Activated T-helper 2 cell treated with anti-CD3 and anti-CD28 coated beads, Interferon-gamma antibody, Interleukin-2, Interleukin-4, amounts not matched to agents 10 μg/mL and 5 μg/mL and 100 μg/mL, durations not matched to agents 14 hours and 24 hours and 36 hours (primary cell): ENCODE results near the gene ABCC6. TPM values are rescaled to one million over a fixed set of nuclear protein-coding genes. Genes with fewer than 3 reads are reported as not detected.
"Not testable (repeated sequence)": the region's sequence is repeated elsewhere in the genome, so short reads cannot be mapped to it uniquely, and the experiment has no call there.

Experiments used
- DNase-seq: peaks from one replicate; pipeline ENCODE4 v3.0.0; 2021; ENCODE audit warnings: low spot score
- H3K27ac Mint-ChIP-seq: one replicate; pipeline ENCODE4 v1.8.0; 2021; ENCODE audit warnings: mixed read lengths
- H3K27me3 Mint-ChIP-seq: one replicate; pipeline ENCODE4 v1.8.0; 2021; ENCODE audit warnings: low read depth, mixed read lengths
- H3K36me3 Mint-ChIP-seq: one replicate; pipeline ENCODE4 v1.8.0; 2021; ENCODE audit warnings: low read depth, mixed read lengths
- H3K4me1 Mint-ChIP-seq: one replicate; pipeline ENCODE4 v1.8.0; 2021; ENCODE audit warnings: low read depth, mixed read lengths
- H3K4me3 Mint-ChIP-seq: one replicate; pipeline ENCODE4 v1.8.0; 2021; ENCODE audit warnings: low read depth, mild to moderate bottlenecking, moderate library complexity, mixed read lengths
- H3K9me3 Mint-ChIP-seq: one replicate; pipeline ENCODE4 v1.8.0; 2021; ENCODE audit warnings: mixed read lengths
- intact Hi-C: fragments of 100-400 bp; cut with micrococcal nuclease; formaldehyde crosslinking; loops from one replicate; pipeline ENCODE4 v1.15.1; 2023
- total RNA-seq: library from RNA; stranded (reverse); gene quantifications from 2 replicates; pipeline ENCODE4 v1.2.3, GENCODE V29; 2022

ABCC6 gene
- total RNA-seq, 1 donor from 2014 or later: not detected

DNA sequence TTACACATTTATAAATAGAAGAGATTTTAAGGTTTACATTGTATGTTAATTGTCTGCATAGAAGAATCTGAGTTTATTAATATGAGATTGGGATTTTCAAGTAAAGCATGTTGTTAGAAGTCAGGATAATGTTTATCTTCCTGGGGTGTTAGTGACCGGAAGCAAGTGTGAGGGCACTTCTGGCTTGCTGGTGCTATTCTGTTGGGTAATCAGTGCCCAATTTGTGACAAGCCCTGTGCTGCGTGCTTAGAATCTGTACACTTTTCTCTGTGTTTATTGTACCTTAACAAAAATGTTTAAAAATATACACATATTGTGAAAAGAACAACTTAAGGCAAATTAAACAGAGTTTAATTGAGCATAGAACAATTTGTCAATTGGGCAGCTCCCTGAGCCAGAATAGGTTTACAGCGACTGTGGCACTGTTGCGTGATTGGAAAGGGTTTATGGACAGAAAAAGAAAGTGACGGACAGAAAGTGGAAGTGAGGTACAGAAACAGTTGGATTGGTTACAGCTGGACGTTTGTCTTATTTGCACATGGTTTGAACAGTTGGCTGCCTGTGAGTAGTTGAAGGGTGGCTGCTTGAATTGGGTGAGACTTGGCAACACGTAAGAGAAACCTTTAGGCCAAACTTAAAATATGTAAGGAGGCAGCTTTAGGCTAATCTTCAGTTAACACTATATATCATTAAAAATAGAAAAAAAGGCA lies 26.5 kb upstream of the ABCC6 start:
- H3K36me3 Mint-ChIP-seq, DNase-seq: not testable (repeated sequence)

DNA sequence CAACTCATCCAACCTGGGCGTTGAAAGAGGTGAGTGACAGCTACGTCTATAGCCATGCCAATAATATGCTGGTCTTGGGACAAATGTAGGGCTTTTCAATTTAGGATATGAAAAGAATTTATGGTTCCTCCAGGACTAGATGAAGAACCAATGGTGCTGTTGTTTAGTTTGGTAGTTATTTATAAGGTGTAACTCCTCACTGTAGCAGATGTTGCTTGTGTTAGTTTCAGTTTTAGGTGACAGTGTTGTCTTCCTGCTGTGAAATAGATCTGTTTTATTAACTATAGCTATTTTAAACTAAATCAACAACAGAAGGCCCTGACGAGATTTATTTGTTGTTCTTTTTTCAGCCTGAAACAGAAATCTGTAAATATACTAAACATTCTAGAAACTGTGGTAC lies 24.1 kb upstream of the ABCC6 start:
- intact Hi-C loops, H3K9me3 Mint-ChIP-seq, H3K27me3 Mint-ChIP-seq, H3K27ac Mint-ChIP-seq, DNase-seq, H3K4me1 Mint-ChIP-seq, H3K4me3 Mint-ChIP-seq, H3K36me3 Mint-ChIP-seq: not testable (repeated sequence)

More for the DNA sequence above, 26.5 kb upstream of the ABCC6 start:
- H3K4me3 Mint-ChIP-seq, H3K27me3 Mint-ChIP-seq, H3K4me1 Mint-ChIP-seq, intact Hi-C loops, H3K27ac Mint-ChIP-seq, H3K9me3 Mint-ChIP-seq: not testable (repeated sequence)

- H3K36me3 Mint-ChIP-seq, H3K4me3 Mint-ChIP-seq, H3K27me3 Mint-ChIP-seq, H3K4me1 Mint-ChIP-seq, DNase-seq, H3K27ac Mint-ChIP-seq, intact Hi-C loops, H3K9me3 Mint-ChIP-seq: not testable (repeated sequence)
Observed at GRCh38 chr16:16246578-16247262, 23.4 kb upstream of the ABCC6 start.

- H3K4me3 Mint-ChIP-seq, intact Hi-C loops: not testable (repeated sequence)
Observed at GRCh38 chr16:16243886-16244285, 20.6 kb upstream of the ABCC6 start.

DNA sequence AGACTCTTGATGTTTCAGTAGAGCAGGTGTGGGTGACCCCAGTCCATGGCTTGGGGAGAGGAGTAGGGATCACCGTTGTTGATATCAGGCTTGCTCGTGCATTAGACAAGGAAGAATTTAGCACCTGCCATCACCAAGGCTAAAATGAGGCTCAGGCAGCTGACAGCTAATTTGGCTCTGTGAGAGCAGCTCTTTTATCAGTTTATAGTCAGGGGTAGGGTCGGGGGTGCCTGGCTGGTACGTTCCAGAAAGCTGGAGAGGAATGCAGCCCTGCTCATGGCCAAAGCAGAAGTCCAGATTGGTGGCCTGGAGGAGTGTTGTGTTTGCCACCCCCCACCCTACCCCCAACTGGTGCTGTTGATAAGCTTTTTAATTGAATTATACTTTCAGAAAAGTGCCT lies 17.4 kb upstream of the ABCC6 start:
- H3K27ac Mint-ChIP-seq, intact Hi-C loops, H3K4me3 Mint-ChIP-seq, H3K9me3 Mint-ChIP-seq, H3K27me3 Mint-ChIP-seq, H3K36me3 Mint-ChIP-seq, DNase-seq, H3K4me1 Mint-ChIP-seq: not testable (repeated sequence)

More at GRCh38 chr16:16243886-16244285, 20.6 kb upstream of the ABCC6 start:
- DNase-seq, H3K9me3 Mint-ChIP-seq, H3K4me1 Mint-ChIP-seq, H3K27me3 Mint-ChIP-seq, H3K36me3 Mint-ChIP-seq, H3K27ac Mint-ChIP-seq: not testable (repeated sequence)

DNA sequence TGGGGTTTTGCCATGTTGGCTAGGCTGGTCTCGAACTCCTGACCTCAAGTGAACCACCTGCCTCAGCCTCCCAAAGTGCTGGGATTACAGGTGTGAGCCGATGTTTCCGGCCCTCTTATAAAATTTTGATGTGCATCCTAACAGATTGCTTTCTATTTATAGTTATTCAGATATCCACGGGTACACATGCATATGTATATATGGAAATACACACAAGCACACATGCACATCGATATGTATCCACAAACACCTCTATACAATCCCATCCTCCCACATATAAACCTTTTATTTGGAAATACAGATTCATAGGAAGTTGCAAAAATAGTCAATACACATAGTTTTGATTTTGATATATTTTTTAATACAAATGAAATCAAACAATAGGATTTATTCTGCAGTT lies 14.4 kb upstream of the ABCC6 start:
- DNase-seq, H3K27me3 Mint-ChIP-seq, H3K36me3 Mint-ChIP-seq, H3K27ac Mint-ChIP-seq, intact Hi-C loops, H3K4me1 Mint-ChIP-seq, H3K9me3 Mint-ChIP-seq, H3K4me3 Mint-ChIP-seq: not testable (repeated sequence)

DNA sequence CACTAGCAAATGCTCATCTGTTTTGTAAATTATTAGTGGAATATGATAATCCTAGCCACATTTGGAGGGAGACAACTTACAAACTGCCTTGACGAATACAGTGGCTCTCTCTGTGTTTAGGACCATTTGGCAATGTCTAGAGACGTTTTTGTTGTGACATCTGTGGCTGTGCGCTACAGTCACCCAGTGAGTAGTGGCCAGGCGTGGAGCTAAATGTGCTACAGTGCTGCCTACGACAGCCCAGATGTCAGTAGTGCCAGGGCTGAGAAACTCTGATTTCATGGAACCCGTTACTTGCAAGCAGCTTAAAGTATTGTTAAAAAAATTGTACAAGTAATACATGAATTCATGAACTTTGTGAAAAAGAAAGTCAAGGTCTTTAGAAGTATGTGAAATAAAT lies 13.8 kb upstream of the ABCC6 start:
- H3K36me3 Mint-ChIP-seq, H3K27ac Mint-ChIP-seq, intact Hi-C loops, H3K9me3 Mint-ChIP-seq, H3K4me3 Mint-ChIP-seq, DNase-seq, H3K4me1 Mint-ChIP-seq, H3K27me3 Mint-ChIP-seq: not testable (repeated sequence)

DNA sequence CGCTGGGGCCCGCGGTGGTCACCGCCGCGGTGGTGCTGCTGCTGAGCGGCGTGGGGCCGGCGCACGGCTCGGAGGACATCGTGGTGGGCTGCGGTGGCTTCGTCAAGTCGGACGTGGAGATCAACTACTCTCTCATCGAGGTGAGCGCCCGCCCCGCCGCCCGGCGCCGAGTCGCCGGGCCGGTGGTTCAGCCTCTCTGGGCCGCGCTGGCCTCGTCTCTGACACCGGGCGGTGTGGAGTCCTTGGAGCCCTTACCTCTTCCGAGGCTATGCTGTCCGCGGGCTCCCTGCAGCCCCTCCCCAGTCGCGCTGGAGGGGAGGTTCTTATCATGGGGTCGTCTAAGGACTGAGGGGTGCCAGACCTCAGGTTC lies 9.4 kb upstream of the ABCC6 start:
- H3K4me3 Mint-ChIP-seq, intact Hi-C loops, H3K27me3 Mint-ChIP-seq, DNase-seq, H3K36me3 Mint-ChIP-seq, H3K4me1 Mint-ChIP-seq, H3K9me3 Mint-ChIP-seq, H3K27ac Mint-ChIP-seq: not testable (repeated sequence)

DNA sequence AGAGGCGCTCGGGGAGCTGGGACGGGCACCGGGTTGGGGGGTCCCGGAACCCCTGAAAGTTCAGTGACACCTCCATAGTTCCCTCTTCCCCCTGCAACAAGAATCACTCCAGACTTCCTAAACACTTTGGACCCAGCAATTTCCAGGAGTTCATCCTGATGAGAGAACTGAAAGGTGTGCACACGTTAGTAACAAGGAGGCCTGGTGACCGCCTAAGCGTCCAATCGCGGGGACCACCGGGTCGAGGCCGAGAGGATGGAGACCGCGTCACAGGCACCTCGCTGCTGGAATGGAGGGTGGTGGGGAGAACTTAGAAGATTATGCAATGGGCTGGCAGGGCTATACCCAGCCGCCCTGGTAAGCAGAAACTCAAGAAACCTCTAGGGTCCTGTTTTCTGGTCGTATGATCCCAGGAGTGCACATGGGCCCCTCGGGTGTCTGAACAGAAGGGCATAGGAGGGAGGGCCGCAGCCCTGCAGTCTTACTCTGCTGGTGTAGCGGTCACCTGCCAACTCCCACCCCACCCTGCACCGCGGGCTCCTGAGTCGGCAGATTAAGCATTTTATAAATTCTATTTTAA lies 458 bp upstream of the ABCC6 start:
- DNase-seq, H3K27me3 Mint-ChIP-seq, H3K4me3 Mint-ChIP-seq, intact Hi-C loops, H3K9me3 Mint-ChIP-seq, H3K36me3 Mint-ChIP-seq, H3K4me1 Mint-ChIP-seq, H3K27ac Mint-ChIP-seq: not testable (repeated sequence)

DNA sequence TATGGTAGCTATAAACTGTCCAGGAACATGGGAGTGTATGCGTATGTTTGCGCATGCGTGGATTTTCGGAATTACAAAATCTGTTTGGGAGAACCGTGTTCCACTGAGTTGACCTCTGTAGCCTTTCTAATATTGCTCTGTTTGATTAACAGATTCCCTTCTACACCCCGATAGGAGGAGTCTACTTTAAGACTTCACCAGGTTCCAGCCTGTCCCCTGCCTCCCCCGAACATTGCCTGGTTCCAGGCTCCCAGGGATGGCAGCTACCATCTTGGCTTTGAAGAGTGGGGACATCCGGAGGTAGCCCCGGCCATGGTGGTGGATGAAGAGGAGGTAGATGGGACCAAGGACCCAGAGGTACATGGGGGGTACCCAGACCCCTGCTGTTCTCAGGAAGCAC lies 1.9 kb downstream of the ABCC6 start:
- H3K36me3 Mint-ChIP-seq, H3K4me1 Mint-ChIP-seq, H3K27me3 Mint-ChIP-seq, intact Hi-C loops, DNase-seq, H3K4me3 Mint-ChIP-seq, H3K9me3 Mint-ChIP-seq, H3K27ac Mint-ChIP-seq: not testable (repeated sequence)

GRCh38 chr16:16220449-16220848 lies 2.8 kb downstream of the ABCC6 start:
- H3K4me3 Mint-ChIP-seq, intact Hi-C loops, H3K36me3 Mint-ChIP-seq, H3K9me3 Mint-ChIP-seq, H3K27ac Mint-ChIP-seq, H3K4me1 Mint-ChIP-seq, H3K27me3 Mint-ChIP-seq, DNase-seq: not testable (repeated sequence)

DNA sequence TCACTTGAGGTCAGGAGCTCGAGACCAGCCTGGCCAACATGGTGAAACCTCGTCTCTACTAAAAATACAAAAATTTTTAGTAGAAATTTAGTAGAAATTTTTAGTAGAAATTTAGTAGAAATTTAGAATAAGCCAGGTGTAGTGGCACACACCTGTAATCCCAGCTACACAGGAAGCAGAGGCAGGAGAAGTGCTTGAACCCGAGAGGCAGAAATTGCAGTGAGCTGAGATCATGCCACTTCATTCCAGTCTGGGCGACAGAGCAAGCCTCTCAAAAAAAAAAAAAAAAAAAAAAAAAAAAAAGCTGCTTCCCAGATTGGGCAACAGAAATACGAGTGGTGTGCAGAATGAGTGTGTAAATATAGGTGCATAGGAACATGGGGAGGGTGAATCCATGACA lies 4.5 kb downstream of the ABCC6 start:
- intact Hi-C loops, H3K9me3 Mint-ChIP-seq, H3K4me1 Mint-ChIP-seq, H3K4me3 Mint-ChIP-seq, H3K36me3 Mint-ChIP-seq, H3K27me3 Mint-ChIP-seq, H3K27ac Mint-ChIP-seq, DNase-seq: not testable (repeated sequence)

DNA sequence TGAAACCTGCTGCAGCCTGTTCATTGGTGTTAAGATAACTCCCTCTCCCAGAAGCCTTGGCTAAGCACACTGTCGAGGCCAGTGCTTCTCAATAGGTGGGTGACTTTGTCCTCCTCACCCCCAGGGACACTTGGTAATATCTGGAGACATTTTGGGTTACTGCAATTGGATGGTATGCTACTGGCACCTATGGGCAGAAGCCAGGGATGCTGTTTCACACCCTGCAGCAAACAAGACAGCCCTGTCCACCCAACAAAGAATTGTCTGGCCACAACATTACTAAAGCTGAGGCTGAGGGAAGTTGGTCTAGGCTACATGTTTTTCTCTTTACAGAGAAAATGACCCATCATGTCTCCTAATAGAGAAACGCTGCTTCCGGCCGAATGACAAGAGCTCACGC lies 4.9 kb downstream of the ABCC6 start:
- intact Hi-C loops, H3K4me3 Mint-ChIP-seq, H3K36me3 Mint-ChIP-seq, H3K27me3 Mint-ChIP-seq, DNase-seq, H3K4me1 Mint-ChIP-seq, H3K27ac Mint-ChIP-seq, H3K9me3 Mint-ChIP-seq: not testable (repeated sequence)
